Spleen (tissue), 7 donors: ENCODE measurements around the gene TENM3.

ENCODE experiments used
- CTCF ChIP-seq, 11 experiments: fragments of 200-600 bp in 7 of 11; fragments of 450-650 bp in 4 of 11; sonication (generic) in 4 of 11; IDR thresholded peaks in 8 of 11; conservative IDR thresholded peaks in 3 of 11; 1 replicate in 7 of 11; 2 replicates in 4 of 11; pipeline versions ENCODE4 v1.4.0 to v1.8.0; 2016 to 2021; ENCODE audit warnings: antibody characterized with exemption in 11 of 11, inconsistent platforms in 4 of 11, mild to moderate bottlenecking in 1 of 11
- POLR2A ChIP-seq, 3 donors: fragments of 450-650 bp; IDR thresholded peaks; one replicate each; pipeline ENCODE4 v1.5.1; 2017; ENCODE audit warnings: antibody characterized with exemption in 3 of 3, mild to moderate bottlenecking in 1 of 3
- POLR2AphosphoS5 ChIP-seq, 3 donors: sonication (generic); formaldehyde crosslinking; IDR thresholded peaks; one replicate each; pipeline ENCODE4 v1.5.1; 2017; ENCODE audit warnings: antibody characterized with exemption in 3 of 3
- donor health status: DM: no; HTN: no; CAD: no; lungs with moderate emphysema.
- donor health status: DM: no; HTN: no; CAD: no.
- donor health status: DM: no; HTN: no; CAD: no.

- TF ChIP-seq CTCF (IDR thresholded peaks at IDR 0.05 in 8 of 11, conservative IDR thresholded peaks at IDR 0.05 in 3 of 11) (no peak), POLR2A (IDR thresholded peaks at IDR 0.05) (no peak), POLR2AphosphoS5 (IDR thresholded peaks at IDR 0.05) (no peak)
Measured at GRCh38 chr4:182530451-182530850, 287.2 kb downstream of the TENM3 start.
